H1 (cell line): ENCODE measurements around the gene RAB11B. TPM values are rescaled to one million over a fixed set of nuclear protein-coding genes. Genes with fewer than 3 reads are reported as not detected.

Experiments used
- EGR1 ChIP-seq: IDR thresholded peaks from 2 replicates; pipeline ENCODE4 v1.6.1; 2011; ENCODE audit warnings: low read depth, low read length, borderline replicate concordance
- KDM1A ChIP-seq: fragments of 200-600, 300-600 bp; sonication (generic); IDR thresholded peaks from 2 replicates; pipeline ENCODE4 v1.7.1; 2016; ENCODE audit warnings: mild to moderate bottlenecking, low read length, borderline replicate concordance
- KDM5A ChIP-seq: fragments of 200-600 bp; IDR thresholded peaks from 2 replicates; pipeline ENCODE4 v1.7.1; 2012; ENCODE audit warnings: mild to moderate bottlenecking, low read length, inconsistent platforms, mixed read lengths
- RNF2 ChIP-seq: fragments of 200-900, 300-1000 bp; sonication (generic); IDR thresholded peaks from 2 replicates; pipeline ENCODE4 v1.7.1; 2016; ENCODE audit warnings: borderline replicate concordance, low read depth, mild to moderate bottlenecking, antibody characterized with exemption, low read length; ENCODE audit not compliant: poor library complexity, severe bottlenecking; ENCODE audit errors: missing control alignments
- polyA plus RNA-seq, 7 experiments: library from polyadenylated mRNA; depleted of rRNA in 3 of 7; stranded (reverse) in 5 of 7; unstranded in 2 of 7; fragments of >200 nt in 5 of 7; fragments of 200-250 nt in 2 of 7; gene quantifications; 1 replicate in 5 of 7; 2 replicates in 1 of 7; 4 replicates in 1 of 7; pipeline versions ENCODE4 v1.2.1 to v1.2.3, GENCODE V29; 2011 to 2013; ENCODE audit warnings: missing spikeins in 2 of 7, mixed read lengths in 2 of 7
- total RNA-seq: library from RNA; stranded (reverse); fragmentation: NEBNext Ultra II Directional; extraction: Animal tissue kit (Norgen Biotek cat#: 25700); gene quantifications from 2 replicates; pipeline ENCODE4 v1.2.1, GENCODE V29; 2021

Gene RAB11B
- total and polyA plus RNA-seq, 2 of the 8 experiments (the other 6 are each of a cell fraction or from before 2014, with no cell fraction given), result 50.2 to 85.8 TPM

DNA sequence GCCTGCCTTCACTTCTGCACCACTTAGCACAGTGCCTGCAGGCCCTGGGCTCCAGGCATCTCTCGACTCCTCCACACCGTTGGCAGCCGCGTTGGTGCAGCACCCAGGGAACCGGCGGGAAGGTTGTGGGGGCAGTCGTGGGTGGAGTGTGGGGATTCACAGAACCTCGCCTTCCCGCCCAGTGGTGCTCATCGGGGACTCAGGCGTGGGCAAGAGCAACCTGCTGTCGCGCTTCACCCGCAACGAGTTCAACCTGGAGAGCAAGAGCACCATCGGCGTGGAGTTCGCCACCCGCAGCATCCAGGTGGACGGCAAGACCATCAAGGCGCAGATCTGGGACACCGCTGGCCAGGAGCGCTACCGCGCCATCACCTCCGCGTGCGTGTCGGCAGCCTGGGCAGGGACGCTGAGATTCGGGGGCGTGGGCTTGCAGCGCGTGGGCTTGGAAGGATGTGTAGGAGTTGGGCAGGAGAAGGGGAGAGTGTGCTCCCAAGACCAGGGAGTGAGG is 9.6 kb downstream of the RAB11B start (continued):
- TF ChIP-seq RNF2, result no peak
- no peak for TF ChIP-seq EGR1
- TF ChIP-seq KDM1A, result no peak
- TF ChIP-seq KDM5A, result no peak
